Esophagus muscularis mucosa (tissue), 3 donors: ENCODE measurements around the gene RAB11FIP5.
"Not testable (repeated sequence)": the region's sequence is repeated elsewhere in the genome, so short reads cannot be mapped to it uniquely, and the experiment has no call there.

Experiments used
- CTCF ChIP-seq, 3 experiments: fragments of 200-600 bp in 2 of 3; fragments of 450-650 bp in 1 of 3; sonication (generic) in 2 of 3; IDR thresholded peaks; one replicate each; pipeline ENCODE4 v1.5.1; 2017 to 2019; ENCODE audit warnings: antibody characterized with exemption in 3 of 3, mild to moderate bottlenecking in 2 of 3, moderate library complexity in 1 of 3
- POLR2A ChIP-seq: fragments of 450-650 bp; IDR thresholded peaks from one replicate; pipeline ENCODE4 v1.6.1; 2017; ENCODE audit warnings: antibody characterized with exemption, moderate library complexity, mild to moderate bottlenecking, low read depth
- POLR2AphosphoS5 ChIP-seq, 2 donors: sonication (generic); formaldehyde crosslinking; IDR thresholded peaks; one replicate each; pipeline ENCODE4 v1.6.1; 2017; ENCODE audit warnings: antibody characterized with exemption in 2 of 2

GRCh38 chr2:73065070-73065469, 47.7 kb downstream of the RAB11FIP5 start:
- not testable (repeated sequence) for TF ChIP-seq POLR2A; CTCF (IDR thresholded peaks at IDR 0.05); POLR2AphosphoS5 (IDR thresholded peaks at IDR 0.05)
